K562 (cell line): Measurements from ENCODE around the gene ABAT. TPM values are rescaled to one million over a fixed set of nuclear protein-coding genes. Genes with fewer than 3 reads are reported as not detected.

Source experiments
- DEAF1 ChIP-seq: fragments of 450-650 bp; formaldehyde crosslinking; IDR thresholded peaks from 2 replicates; pipeline ENCODE4 v1.4.0; 2020; ENCODE audit warnings: mild to moderate bottlenecking, moderate library complexity
- ESRRA ChIP-seq: fragments of 450-650 bp; IDR thresholded peaks from 2 replicates; pipeline ENCODE4 v1.6.1; 2014; ENCODE audit warnings: low read depth, mild to moderate bottlenecking, moderate library complexity, borderline replicate concordance
- ETS1 ChIP-seq: conservative IDR thresholded peaks from 2 replicates; pipeline ENCODE4 v1.6.1; 2011; ENCODE audit warnings: low read depth, mild to moderate bottlenecking, low read length; ENCODE audit not compliant: control insufficient read depth
- HNRNPK ChIP-seq: fragments of 200-400 bp; formaldehyde crosslinking; IDR thresholded peaks from one replicate; pipeline ENCODE4 v1.6.1; 2018; ENCODE audit warnings: mild to moderate bottlenecking, low read depth, low read length; ENCODE audit not compliant: poor library complexity, severe bottlenecking
- NCOR1 ChIP-seq: fragments of 450-650 bp; IDR thresholded peaks from 2 replicates; pipeline ENCODE4 v1.6.1; 2016; ENCODE audit warnings: mild to moderate bottlenecking, moderate library complexity
- RBM25 ChIP-seq: fragments of 200-400 bp; formaldehyde crosslinking; IDR thresholded peaks from 2 replicates; pipeline ENCODE4 v1.6.1; 2018; ENCODE audit warnings: low read length, low read depth, moderate library complexity; ENCODE audit not compliant: severe bottlenecking
- SMC3 ChIP-seq: conservative IDR thresholded peaks from 2 replicates; pipeline ENCODE4 v1.6.1; 2011; ENCODE audit warnings: low read depth, low read length, improper control_type of control experiment; ENCODE audit not compliant: insufficient read depth
- WHSC1 ChIP-seq: IDR thresholded peaks from one replicate; pipeline ENCODE4 v1.6.1; 2012; ENCODE audit warnings: low read length, control low read depth, inconsistent platforms
- ZMIZ1 ChIP-seq, 2 experiments: fragments of 150-350 bp in 1 of 2; IDR thresholded peaks; 2 replicates each; pipeline ENCODE4 v1.6.1; 2012 to 2016; ENCODE audit warnings: low read depth in 2 of 2, low read length in 2 of 2, mild to moderate bottlenecking in 1 of 2, moderate library complexity in 1 of 2
- ZNF407 ChIP-seq: fragments of 450-650 bp; IDR thresholded peaks from 2 replicates; pipeline ENCODE4 v1.6.1; 2016; ENCODE audit warnings: low read depth
- ZNF778 ChIP-seq: fragments of 450-650 bp; formaldehyde crosslinking; IDR thresholded peaks from 2 replicates; pipeline ENCODE4 v1.4.0; 2020; ENCODE audit warnings: mild to moderate bottlenecking, moderate library complexity
- polyA plus RNA-seq, 8 experiments: library from polyadenylated mRNA; depleted of rRNA in 4 of 8; stranded (reverse) in 5 of 8; unstranded in 3 of 8; fragments of >200 nt; fragmentation: Nextera tagmentation in 2 of 8; fragmentation: Illumina TruSeq in 1 of 8; extraction: Ambion mirVana in 2 of 8; extraction: Trizol in 1 of 8; gene quantifications; 2 replicates each; pipeline versions ENCODE4 v1.2.1 to v1.2.3, GENCODE V29; 2011 to 2014; ENCODE audit warnings: inconsistent platforms in 1 of 8, missing spikeins in 1 of 8
- total RNA-seq, 7 experiments: library from RNA; depleted of rRNA in 6 of 7; stranded (reverse); fragments of >200 nt in 6 of 7; fragmentation: Illumina TruSeq in 2 of 7; extraction: Trizol in 2 of 7; gene quantifications; 2 replicates each; pipeline versions ENCODE4 v1.2.1 to v1.2.3, GENCODE V29; 2011 to 2021; ENCODE audit warnings: low replicate concordance in 1 of 7

ABAT gene
- total and polyA plus RNA-seq, 9 of the 15 experiments (the other 6 are each of a cell fraction or from before 2014, with no cell fraction given): 0.01 to 0.49 (median 0.10) TPM

GRCh38 chr16:8634991-8635736 lies 39.3 kb upstream of the ABAT start (continued):
- TF ChIP-seq ZMIZ1 (IDR thresholded peaks at IDR 0.05; ENCODE audit: low read depth in 2 of 2, low read length in 2 of 2): no peak
- TF ChIP-seq ETS1: no peak
- 0 out of 2 replicates have a peak, but pooled peaks have one; percentile 17 for TF ChIP-seq ESRRA
- no peak for TF ChIP-seq RBM25
- TF ChIP-seq ZNF778: no peak
- TF ChIP-seq SMC3: peak; percentile 76
- no peak for TF ChIP-seq WHSC1
- TF ChIP-seq ZNF407: no peak
- TF ChIP-seq HNRNPK: no peak
- peak; percentile 24; the same call in 1 of the 2 replicates for TF ChIP-seq DEAF1 (CRISPR knock-in tag)
- TF ChIP-seq NCOR1: no peak
